Testis (tissue), 3 donors: ENCODE measurements around the gene SFMBT2. TPM values are rescaled to one million over a fixed set of nuclear protein-coding genes. Genes with fewer than 3 reads are reported as not detected.

Experiments
- DNase-seq: peaks from one replicate; pipeline ENCODE4 v3.0.0-alpha.2; 2019
- H3K27ac ChIP-seq, 2 donors: fragments of 200-600 bp; sonication (generic); one replicate each; pipeline ENCODE4 v1.5.1; 2019
- H3K27me3 ChIP-seq: fragments of 200-600 bp; sonication (generic); one replicate; pipeline ENCODE4 v1.5.1; 2019
- H3K36me3 ChIP-seq: fragments of 200-600 bp; sonication (generic); one replicate; pipeline ENCODE4 v1.5.1; 2017; ENCODE audit warnings: low read depth; ENCODE audit errors: missing control alignments
- H3K4me1 ChIP-seq: fragments of 200-600 bp; sonication (generic); one replicate; pipeline ENCODE4 v1.5.1; 2019
- H3K4me3 ChIP-seq, 2 donors: fragments of 200-600 bp; sonication (generic); one replicate each; pipeline ENCODE4 v1.5.1; 2017 to 2019
- H3K9me3 ChIP-seq: fragments of 200-600 bp; sonication (generic); one replicate; pipeline ENCODE4 v1.5.1; 2017
- CTCF ChIP-seq, 3 experiments: fragments of 450-650 bp in 2 of 3; fragments of 200-600 bp in 1 of 3; sonication (generic) in 1 of 3; IDR thresholded peaks; one replicate each; pipeline ENCODE4 v1.5.1; 2016 to 2019; ENCODE audit warnings: antibody characterized with exemption in 3 of 3, mild to moderate bottlenecking in 2 of 3, moderate library complexity in 1 of 3
- POLR2A ChIP-seq: fragments of 450-650 bp; IDR thresholded peaks from one replicate; pipeline ENCODE4 v1.6.1; 2017; ENCODE audit warnings: antibody characterized with exemption, mild to moderate bottlenecking, moderate library complexity
- WGBS, 2 donors: methylation state at CpG; one replicate each; pipeline ENCODE4 v1.1.5; 2018; 5-methylcytosine and 5-hydroxymethylcytosine counted together
- intact Hi-C: fragments of 100-400 bp; cut with DNase I; formaldehyde crosslinking; loops from one replicate; pipeline ENCODE4 v1.15.1; 2023; ENCODE audit warnings: low total_unique reads
- polyA plus RNA-seq: library from polyadenylated mRNA; stranded (reverse); fragments of 350-450 nt; fragmentation: Illumina TruSeq; extraction: RNeasy Lipid Tissue Mini Kit (QIAGEN cat#74804); gene quantifications from one replicate; pipeline ENCODE4 v1.2.3, GENCODE V29; 2014; ENCODE audit warnings: low read depth, low replicate concordance; ENCODE audit not compliant: insufficient read depth
- total RNA-seq, 2 donors: library from RNA; depleted of rRNA; stranded (reverse); fragments of >200 nt; gene quantifications; one replicate each; pipeline ENCODE4 v1.2.3, GENCODE V29; 2016

The SFMBT2 gene
- total and polyA plus RNA-seq, 3 donors from 2014 or later: 3.6 to 8.5 (median 7.6) TPM

- Histone ChIP-seq H3K9me3 (no peaks in the 10 kb centered on the region), H3K4me1 (no peaks in the 10 kb centered on the region), H3K27ac (no peak overlapping the region), H3K4me3 (no peak overlapping the region), H3K36me3 (no peaks in the 10 kb centered on the region), H3K27me3 (no peaks in the 10 kb centered on the region)
- no peak for DNase-seq
- TF ChIP-seq CTCF (IDR thresholded peaks at IDR 0.05) (no peak), POLR2A (no peak)
- intact Hi-C loops: no loop called here
- 69 to 80% methylated on average over 1 of the region's 1 CpG for WGBS, 2 donors
Measured at GRCh38 chr10:7134448-7134847, 276.4 kb downstream of the SFMBT2 start.

GRCh38 chr10:7133958-7134357 lies 276.9 kb downstream of the SFMBT2 start:
- no peak overlapping the region for H3K4me3 ChIP-seq
- no peaks in the 10 kb centered on the region for H3K36me3 ChIP-seq
- no peaks in the 10 kb centered on the region for H3K27me3 ChIP-seq
- intact Hi-C loops: no loop called here
- TF ChIP-seq CTCF (IDR thresholded peaks at IDR 0.05): no peak
- H3K9me3 ChIP-seq: no peaks in the 10 kb centered on the region
- H3K4me1 ChIP-seq: no peaks in the 10 kb centered on the region
- DNase-seq: no peak
- 81 to 87% methylated on average over 6 of the region's 6 CpGs for WGBS, 2 donors
- no peak overlapping the region for H3K27ac ChIP-seq

GRCh38 chr10:7133278-7133677 lies 277.6 kb downstream of the SFMBT2 start:
- Histone ChIP-seq H3K27ac (no peak overlapping the region), H3K4me3 (no peak overlapping the region), H3K4me1 (no peaks in the 10 kb centered on the region), H3K9me3 (no peaks in the 10 kb centered on the region), H3K27me3 (no peaks in the 10 kb centered on the region), H3K36me3 (no peaks in the 10 kb centered on the region)
- intact Hi-C loops: no loop called here
- no peak for DNase-seq
- 40 to 50% methylated on average over 11 of the region's 11 CpGs for WGBS, 2 donors
- TF ChIP-seq CTCF (IDR thresholded peaks at IDR 0.05) (no peak), POLR2A (no peak)

- 90 to 96% methylated on average over 11 of the region's 11 CpGs for WGBS, 2 donors
- intact Hi-C loops: no loop called here
- H3K27me3 ChIP-seq: no peaks in the 10 kb centered on the region
- no peaks in the 10 kb centered on the region for H3K36me3 ChIP-seq
- no peak overlapping the region for H3K4me3 ChIP-seq
- H3K27ac ChIP-seq: no peak overlapping the region
- H3K9me3 ChIP-seq: no peaks in the 10 kb centered on the region
- no peaks in the 10 kb centered on the region for H3K4me1 ChIP-seq
- TF ChIP-seq CTCF (IDR thresholded peaks at IDR 0.05): no peak
- no peak for TF ChIP-seq POLR2A
- no peak for DNase-seq
Measured at GRCh38 chr10:7130191-7130911, 280.5 kb downstream of the SFMBT2 start.

GRCh38 chr10:7123774-7124173 lies 287.1 kb downstream of the SFMBT2 start:
- intact Hi-C loops: no loop called here
- Histone ChIP-seq H3K4me3 (no peak overlapping the region), H3K9me3 (no peaks in the 10 kb centered on the region), H3K27ac (no peak overlapping the region), H3K27me3 (no peaks in the 10 kb centered on the region), H3K36me3 (no peaks in the 10 kb centered on the region), H3K4me1 (no peaks in the 10 kb centered on the region)
- no peak for DNase-seq
- WGBS, 2 donors: 78 to 86% methylated on average over 6 of the region's 6 CpGs
- TF ChIP-seq CTCF (IDR thresholded peaks at IDR 0.05) (no peak), POLR2A (no peak)
